ENCODE data around the gene EXOSC10. TPM values are rescaled to one million over a fixed set of nuclear protein-coding genes. Genes with fewer than 3 reads are reported as not detected.

Gene EXOSC10
- total RNA-seq, 1 experiment from 2014 or later: 50.8 TPM

GRCh38 chr1:11055676-11056075 is 44.0 kb downstream of the EXOSC10 start:
- TF ChIP-seq CTCF (IDR thresholded peaks at IDR 0.05; ENCODE audit: unreplicated experiment): no peak
- Mint-ChIP-seq H3K27ac (ENCODE audit: unreplicated experiment) (no peak overlapping the region), H3K36me3 (ENCODE audit: insufficient read depth, unreplicated experiment) (peaks cover 36% of the 10 kb centered on the region), H3K4me1 (ENCODE audit: low read depth, unreplicated experiment) (no peaks in the 10 kb centered on the region), H3K4me3 (ENCODE audit: low read depth, unreplicated experiment) (no peak overlapping the region), H3K9me3 (ENCODE audit: low read depth, unreplicated experiment) (no peaks in the 10 kb centered on the region), H3K27me3 (ENCODE audit: unreplicated experiment) (no peaks in the 10 kb centered on the region)
- DNase-seq: no peak
- intact Hi-C loops (cut with micrococcal nuclease; ENCODE audit: unreplicated experiment): no loop called here
- CTCF ChIA-PET: no interaction called here
- BruUV-seq (replicated peaks): no TSS peak

DNA sequence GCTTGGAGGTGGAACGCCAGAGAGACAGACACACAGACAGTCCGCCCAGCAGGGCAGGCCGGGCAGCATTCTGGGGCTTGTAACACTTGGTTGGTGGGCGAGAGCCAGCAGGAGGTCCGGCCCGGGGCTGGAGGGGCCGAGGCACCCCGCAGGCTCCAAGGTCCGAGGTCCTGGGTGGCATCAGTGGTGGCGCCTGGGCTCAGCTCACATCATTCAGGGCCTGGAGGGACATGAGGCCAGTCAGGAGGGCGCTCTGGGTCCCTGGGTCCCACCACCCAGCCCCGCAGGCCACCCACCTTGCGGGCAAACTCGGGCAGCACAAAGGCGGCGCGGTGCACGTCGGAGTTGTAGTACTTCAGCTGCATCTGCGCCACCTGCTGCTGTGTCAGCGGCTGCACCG is 45.0 kb downstream of the EXOSC10 start:
- H3K9me3 Mint-ChIP-seq (ENCODE audit: low read depth, unreplicated experiment): no peaks in the 10 kb centered on the region
- intact Hi-C loops (cut with micrococcal nuclease; ENCODE audit: unreplicated experiment): no loop called here
- TF ChIP-seq CTCF (IDR thresholded peaks at IDR 0.05; ENCODE audit: unreplicated experiment): no peak
- DNase-seq: no peak
- BruUV-seq (replicated peaks): no TSS peak
- no peak overlapping the region for H3K27ac Mint-ChIP-seq (ENCODE audit: unreplicated experiment)
- no peaks in the 10 kb centered on the region for H3K4me1 Mint-ChIP-seq (ENCODE audit: low read depth, unreplicated experiment)
- H3K36me3 Mint-ChIP-seq (ENCODE audit: insufficient read depth, unreplicated experiment): peaks cover 27% of the 10 kb centered on the region
- no peaks in the 10 kb centered on the region for H3K27me3 Mint-ChIP-seq (ENCODE audit: unreplicated experiment)
- CTCF ChIA-PET: interaction anchor here (0.5 kb wide), 1 partner anchor 21 kb away, joined by 5 read pairs; no protein-coding TSS in a partner anchor
- H3K4me3 Mint-ChIP-seq (ENCODE audit: low read depth, unreplicated experiment): no peak overlapping the region

DNA sequence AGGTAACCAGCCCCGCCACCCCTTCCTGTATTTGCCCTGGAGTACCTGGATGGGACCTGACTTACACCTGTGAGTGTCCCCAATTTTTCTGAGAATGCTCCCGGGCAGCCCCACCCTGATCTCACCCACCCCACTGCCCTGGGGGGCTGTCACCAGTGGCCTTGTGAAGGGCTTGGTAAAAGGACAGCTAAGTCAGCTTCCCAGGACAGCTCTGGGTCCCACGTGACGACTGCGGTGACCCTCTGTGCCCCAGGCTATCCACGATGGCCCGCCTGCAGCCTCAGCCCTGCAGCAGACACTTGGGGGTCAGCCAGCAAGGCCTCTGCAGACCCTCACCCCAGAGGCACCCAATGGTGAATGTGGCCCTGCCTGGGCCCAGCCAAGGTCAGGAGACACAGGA is 45.5 kb downstream of the EXOSC10 start:
- BruUV-seq (replicated peaks): no TSS peak
- no peak for TF ChIP-seq CTCF (IDR thresholded peaks at IDR 0.05; ENCODE audit: unreplicated experiment)
- CTCF ChIA-PET: no interaction called here
- Mint-ChIP-seq H3K4me1 (ENCODE audit: low read depth, unreplicated experiment) (no peaks in the 10 kb centered on the region), H3K9me3 (ENCODE audit: low read depth, unreplicated experiment) (no peaks in the 10 kb centered on the region), H3K4me3 (ENCODE audit: low read depth, unreplicated experiment) (no peak overlapping the region), H3K36me3 (ENCODE audit: insufficient read depth, unreplicated experiment) (peaks cover 23% of the 10 kb centered on the region), H3K27ac (ENCODE audit: unreplicated experiment) (no peak overlapping the region), H3K27me3 (ENCODE audit: unreplicated experiment) (no peaks in the 10 kb centered on the region)
- no peak for DNase-seq
- intact Hi-C loops (cut with micrococcal nuclease; ENCODE audit: unreplicated experiment): no loop called here

DNA sequence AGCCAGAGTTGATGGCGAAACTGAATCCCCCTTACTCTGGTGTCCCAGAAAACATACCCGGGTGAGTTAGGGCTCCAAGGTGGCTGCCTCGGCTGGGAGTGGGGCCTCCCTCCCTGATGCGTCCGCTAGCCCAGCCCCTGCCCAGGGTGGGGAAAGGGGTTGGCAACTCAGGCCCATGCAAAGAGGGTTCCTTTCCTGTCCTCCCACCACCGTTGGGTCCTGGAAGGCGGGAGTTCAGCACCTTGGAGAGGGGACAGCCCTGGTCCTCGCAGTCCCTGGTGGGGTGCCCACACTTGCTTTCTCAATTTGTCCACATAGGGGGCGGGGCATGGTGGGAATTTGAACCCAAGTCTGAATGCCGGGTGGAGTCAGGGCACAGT is 45.9 kb downstream of the EXOSC10 start:
- no TSS peak for BruUV-seq (replicated peaks)
- no peaks in the 10 kb centered on the region for H3K4me1 Mint-ChIP-seq (ENCODE audit: low read depth, unreplicated experiment)
- no peak overlapping the region for H3K27ac Mint-ChIP-seq (ENCODE audit: unreplicated experiment)
- H3K27me3 Mint-ChIP-seq (ENCODE audit: unreplicated experiment): no peaks in the 10 kb centered on the region
- no peak for DNase-seq
- no peaks in the 10 kb centered on the region for H3K9me3 Mint-ChIP-seq (ENCODE audit: low read depth, unreplicated experiment)
- intact Hi-C loops (cut with micrococcal nuclease; ENCODE audit: unreplicated experiment): no loop called here
- peaks cover 19% of the 10 kb centered on the region for H3K36me3 Mint-ChIP-seq (ENCODE audit: insufficient read depth, unreplicated experiment)
- no peak overlapping the region for H3K4me3 Mint-ChIP-seq (ENCODE audit: low read depth, unreplicated experiment)
- CTCF ChIA-PET: no interaction called here
- no peak for TF ChIP-seq CTCF (IDR thresholded peaks at IDR 0.05; ENCODE audit: unreplicated experiment)
